ENCODE results near the gene RPS2.

Gene RPS2

GRCh38 chr16:1917665-1918350 is 46.8 kb downstream of the RPS2 start:
- peak; percentile 25 for DNase-seq

DNA sequence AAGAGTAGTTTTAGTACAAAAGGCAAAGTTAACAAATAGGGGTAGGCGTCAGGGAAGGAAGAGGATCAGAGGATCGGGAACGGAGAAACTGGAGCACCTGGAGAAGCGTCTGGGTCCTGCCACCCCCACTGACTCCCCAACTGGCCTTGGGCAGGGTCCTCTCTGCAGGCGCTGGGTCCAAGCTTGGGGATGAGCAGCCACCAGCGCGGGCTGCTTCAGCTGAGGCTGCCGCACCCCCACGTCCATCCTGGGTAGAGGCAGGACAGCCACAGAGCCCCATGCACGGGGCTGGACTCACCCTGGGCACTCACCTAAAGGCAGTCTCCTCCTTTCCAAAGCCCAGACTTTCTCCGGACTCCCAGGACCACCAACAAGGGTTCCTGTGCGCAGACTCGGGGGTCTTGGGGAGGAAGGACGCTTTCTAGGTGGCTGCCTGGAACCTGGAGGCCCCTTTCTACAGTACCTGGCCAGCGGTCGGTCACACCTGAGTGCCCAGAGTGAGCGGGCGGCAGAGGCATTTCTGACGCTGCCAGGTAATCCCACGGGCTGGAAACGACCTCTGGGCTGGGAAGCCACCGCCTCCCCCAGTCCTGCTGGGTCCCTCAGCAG is 47.5 kb downstream of the RPS2 start:
- peak; percentile 16 for DNase-seq

GRCh38 chr16:1916640-1916990 is 48.0 kb downstream of the RPS2 start:
- peak; percentile 53 for DNase-seq

GRCh38 chr16:1915732-1916639 is 48.6 kb downstream of the RPS2 start:
- DNase-seq = peak; percentile 35

DNA sequence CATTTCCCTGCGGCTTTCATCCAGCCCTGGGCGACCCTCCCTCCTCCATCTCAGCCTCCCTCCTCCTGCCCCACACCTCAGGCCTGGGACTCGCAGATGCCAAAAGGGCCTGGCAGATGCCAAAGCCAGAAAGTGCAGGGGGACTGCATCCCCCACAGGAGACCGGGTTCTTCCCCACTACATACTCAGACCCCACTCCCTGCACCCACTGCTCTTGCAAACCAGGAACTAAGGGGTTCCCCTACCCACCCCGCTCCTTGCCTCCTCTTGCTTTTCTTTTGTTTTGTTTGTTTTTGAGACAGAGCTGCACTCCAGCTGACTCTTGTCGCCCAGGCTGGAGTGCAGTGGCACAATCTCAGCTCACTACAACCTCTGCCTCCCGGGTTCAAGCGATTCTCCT is 49.6 kb downstream of the RPS2 start:
- DNase-seq = peak; percentile 17

DNA sequence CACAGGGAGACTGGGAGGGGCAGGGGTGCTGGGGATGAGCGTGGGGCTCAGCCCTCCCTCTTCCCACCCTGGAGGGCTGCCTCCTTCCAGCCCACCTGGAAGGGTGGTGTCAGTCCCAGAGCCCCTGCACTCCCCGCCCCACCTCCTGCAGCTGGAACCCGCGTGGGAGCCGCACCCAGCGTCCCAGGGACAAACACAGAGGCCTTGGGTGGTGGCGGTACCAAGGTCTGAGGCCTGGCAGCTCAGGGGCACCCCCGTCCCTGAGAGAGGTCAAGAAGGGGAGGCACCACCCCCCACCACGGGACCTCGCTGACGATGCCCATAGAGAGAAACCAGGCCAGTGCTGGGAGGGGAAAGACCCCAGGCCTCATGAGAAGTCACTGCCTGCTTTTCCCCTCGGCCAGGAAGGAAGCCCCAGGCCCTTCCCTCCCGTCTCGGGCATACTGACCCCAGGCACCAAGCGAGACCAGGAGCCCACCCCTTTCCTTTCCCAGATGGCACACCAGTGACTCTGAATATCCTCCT is 50.5 kb downstream of the RPS2 start:
- peak; percentile 10 for DNase-seq

DNA sequence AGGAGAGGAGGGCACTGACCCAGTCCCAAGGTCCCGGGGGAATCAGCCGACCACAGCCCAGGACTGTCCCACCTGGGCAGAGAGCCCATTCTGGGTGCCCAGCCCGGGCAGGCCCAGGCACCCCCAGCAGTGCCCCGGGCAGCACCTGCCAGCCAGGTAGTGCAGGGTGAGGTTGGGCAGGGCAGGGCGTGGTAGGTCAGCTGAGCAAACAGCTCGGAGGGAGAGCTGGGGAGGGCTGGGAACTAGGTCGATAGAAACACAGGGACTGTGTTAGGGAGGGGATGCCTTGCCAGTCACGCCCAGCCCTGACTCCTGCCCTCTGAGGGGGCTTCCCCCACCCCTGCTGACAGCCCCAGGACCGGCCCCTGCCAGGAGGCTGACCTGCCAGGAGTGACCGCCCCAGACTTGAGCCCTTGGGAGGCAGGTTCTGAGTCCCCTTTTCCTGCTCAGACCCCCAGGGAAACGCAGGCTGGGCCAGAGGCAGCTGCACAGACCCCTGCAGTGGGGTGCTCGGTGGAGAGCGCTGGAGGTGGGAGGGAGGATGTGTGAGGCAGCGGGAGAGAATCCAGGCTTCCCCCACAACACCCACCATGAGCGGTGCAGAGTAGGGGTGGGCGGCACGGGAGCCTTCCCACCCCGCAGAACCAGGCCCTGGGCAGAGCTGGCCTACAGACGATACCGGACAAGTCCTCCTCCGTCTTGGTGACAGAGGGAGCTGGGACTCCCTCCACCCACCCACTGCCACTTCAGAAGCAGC is 51.1 kb downstream of the RPS2 start:
- peak; percentile 17 for DNase-seq

DNA sequence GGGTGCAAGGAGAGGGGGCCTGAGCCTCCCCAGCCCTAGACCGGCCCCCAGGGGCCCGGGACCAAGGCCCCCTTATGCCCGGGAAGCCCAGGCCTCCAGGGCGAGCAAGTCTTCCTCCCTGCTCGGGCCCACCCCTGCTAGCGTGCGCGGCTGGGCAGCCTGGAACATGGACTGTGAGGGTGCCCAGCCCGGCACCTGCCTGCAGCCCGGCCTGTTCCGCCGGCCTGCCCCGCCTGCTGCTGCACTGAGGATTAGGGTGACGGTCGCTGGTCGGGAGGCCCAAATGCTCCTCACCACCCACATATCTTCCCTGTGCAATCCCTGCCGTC is 52.4 kb downstream of the RPS2 start:
- no peak for DNase-seq

All from eye (tissue), 1 donor.